GM10266 (cell line): ENCODE measurements around the gene PMAIP1.

ENCODE experiments used
- DNase-seq: peaks from one replicate; pipeline ENCODE4 v3.0.0; 2012; ENCODE audit errors: extremely low spot score
- CTCF ChIP-seq: IDR thresholded peaks from 2 replicates; pipeline ENCODE4 v1.5.1; 2012; ENCODE audit warnings: mild to moderate bottlenecking, low read depth; ENCODE audit not compliant: control insufficient read depth, insufficient read depth; ENCODE audit errors: missing control alignments

The PMAIP1 gene

GRCh38 chr18:59916746-59917145 lies 16.9 kb downstream of the PMAIP1 start:
- no peak for DNase-seq
- TF ChIP-seq CTCF: no peak

GRCh38 chr18:59917422-59917821 lies 17.6 kb downstream of the PMAIP1 start:
- no peak for TF ChIP-seq CTCF
- no peak for DNase-seq

- no peak for TF ChIP-seq CTCF
- DNase-seq: no peak
Measured at GRCh38 chr18:59918320-59918755, 18.5 kb downstream of the PMAIP1 start.

GRCh38 chr18:59918997-59919396 lies 19.2 kb downstream of the PMAIP1 start:
- no peak for TF ChIP-seq CTCF
- no peak for DNase-seq

- DNase-seq: no peak
Measured at GRCh38 chr18:59921384-59921891, 21.6 kb downstream of the PMAIP1 start.

GRCh38 chr18:59923539-59924196 lies 23.9 kb downstream of the PMAIP1 start:
- TF ChIP-seq CTCF: no peak
- DNase-seq: no peak

More at GRCh38 chr18:59921384-59921891, 21.6 kb downstream of the PMAIP1 start:
- TF ChIP-seq CTCF: no peak

- no peak for TF ChIP-seq CTCF
- no peak for DNase-seq
Measured at GRCh38 chr18:59926131-59926530, 26.3 kb downstream of the PMAIP1 start.
